Measurements from ENCODE around the gene PSME4. TPM values are rescaled to one million over a fixed set of nuclear protein-coding genes. Genes with fewer than 3 reads are reported as not detected.

PSME4 gene
- total RNA-seq, 1 experiment from 2014 or later, result 63.2 TPM

DNA sequence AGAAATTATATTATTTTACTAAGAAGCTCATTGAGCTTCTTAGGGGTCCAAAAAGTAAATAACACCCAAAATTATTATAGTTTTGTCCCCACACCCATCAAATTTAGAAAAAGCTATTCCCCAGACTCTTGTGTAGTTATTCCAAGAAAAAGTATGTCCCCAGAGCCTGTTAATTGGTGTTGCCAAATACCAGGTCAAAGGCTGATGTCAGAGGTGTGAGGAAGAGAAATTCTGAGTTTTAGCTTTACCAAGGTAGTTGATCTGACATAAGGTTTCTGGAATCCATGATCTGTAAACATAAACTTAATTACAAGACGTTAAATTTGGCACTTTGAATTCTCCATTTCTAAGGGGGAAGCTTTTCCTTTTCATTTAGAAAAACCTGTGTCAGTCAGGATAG, 29.3 kb upstream of the PSME4 start:
- intact Hi-C loops (cut with micrococcal nuclease; ENCODE audit: unreplicated experiment), result no loop called here
- Histone ChIP-seq H3K4me1 (ENCODE audit: control insufficient read depth, insufficient read depth, low read length) (no peaks in the 10 kb centered on the region), H3K9me3 (ENCODE audit: control insufficient read depth, insufficient read depth, low read depth, low read length) (no peaks in the 10 kb centered on the region), H3K27ac (ENCODE audit: low read length) (no peak overlapping the region), H3K36me3 (ENCODE audit: control insufficient read depth, insufficient read depth, low read length) (no peaks in the 10 kb centered on the region), H3K4me3 (ENCODE audit: low read depth in 2 of 2, low read length in 2 of 2) (no peak overlapping the region), H3K27me3 (ENCODE audit: control insufficient read depth, insufficient read depth, low read length) (no peaks in the 10 kb centered on the region)
- ChIA-PET POLR2A (no interaction called here), CTCF (no interaction called here)
- in situ Hi-C loops (cut with HindIII; ENCODE audit: low pct_unique_long_range_greater_than_20kb, low sequenced_read_pairs), result no loop called here
- ATAC-seq (no peak), DNase-seq (ENCODE audit: low read depth, low spot score) (no peak)
- TF ChIP-seq SIN3A (IDR thresholded peaks at IDR 0.05; ENCODE audit: borderline replicate concordance, insufficient read depth, low read depth, low read length) (no peak), TCF7L2 (IDR thresholded peaks at IDR 0.05; ENCODE audit: low read depth, low read length) (no peak), POLR2AphosphoS5 (IDR thresholded peaks at IDR 0.05; ENCODE audit: low read depth, low read length) (no peak)
- TF ChIP-seq, protein P1, sequence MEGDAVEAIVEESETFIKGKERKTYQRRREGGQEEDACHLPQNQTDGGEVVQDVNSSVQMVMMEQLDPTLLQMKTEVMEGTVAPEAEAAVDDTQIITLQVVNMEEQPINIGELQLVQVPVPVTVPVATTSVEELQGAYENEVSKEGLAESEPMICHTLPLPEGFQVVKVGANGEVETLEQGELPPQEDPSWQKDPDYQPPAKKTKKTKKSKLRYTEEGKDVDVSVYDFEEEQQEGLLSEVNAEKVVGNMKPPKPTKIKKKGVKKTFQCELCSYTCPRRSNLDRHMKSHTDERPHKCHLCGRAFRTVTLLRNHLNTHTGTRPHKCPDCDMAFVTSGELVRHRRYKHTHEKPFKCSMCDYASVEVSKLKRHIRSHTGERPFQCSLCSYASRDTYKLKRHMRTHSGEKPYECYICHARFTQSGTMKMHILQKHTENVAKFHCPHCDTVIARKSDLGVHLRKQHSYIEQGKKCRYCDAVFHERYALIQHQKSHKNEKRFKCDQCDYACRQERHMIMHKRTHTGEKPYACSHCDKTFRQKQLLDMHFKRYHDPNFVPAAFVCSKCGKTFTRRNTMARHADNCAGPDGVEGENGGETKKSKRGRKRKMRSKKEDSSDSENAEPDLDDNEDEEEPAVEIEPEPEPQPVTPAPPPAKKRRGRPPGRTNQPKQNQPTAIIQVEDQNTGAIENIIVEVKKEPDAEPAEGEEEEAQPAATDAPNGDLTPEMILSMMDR (IDR thresholded peaks at IDR 0.05), result no peak
- TF ChIP-seq, protein P2, sequence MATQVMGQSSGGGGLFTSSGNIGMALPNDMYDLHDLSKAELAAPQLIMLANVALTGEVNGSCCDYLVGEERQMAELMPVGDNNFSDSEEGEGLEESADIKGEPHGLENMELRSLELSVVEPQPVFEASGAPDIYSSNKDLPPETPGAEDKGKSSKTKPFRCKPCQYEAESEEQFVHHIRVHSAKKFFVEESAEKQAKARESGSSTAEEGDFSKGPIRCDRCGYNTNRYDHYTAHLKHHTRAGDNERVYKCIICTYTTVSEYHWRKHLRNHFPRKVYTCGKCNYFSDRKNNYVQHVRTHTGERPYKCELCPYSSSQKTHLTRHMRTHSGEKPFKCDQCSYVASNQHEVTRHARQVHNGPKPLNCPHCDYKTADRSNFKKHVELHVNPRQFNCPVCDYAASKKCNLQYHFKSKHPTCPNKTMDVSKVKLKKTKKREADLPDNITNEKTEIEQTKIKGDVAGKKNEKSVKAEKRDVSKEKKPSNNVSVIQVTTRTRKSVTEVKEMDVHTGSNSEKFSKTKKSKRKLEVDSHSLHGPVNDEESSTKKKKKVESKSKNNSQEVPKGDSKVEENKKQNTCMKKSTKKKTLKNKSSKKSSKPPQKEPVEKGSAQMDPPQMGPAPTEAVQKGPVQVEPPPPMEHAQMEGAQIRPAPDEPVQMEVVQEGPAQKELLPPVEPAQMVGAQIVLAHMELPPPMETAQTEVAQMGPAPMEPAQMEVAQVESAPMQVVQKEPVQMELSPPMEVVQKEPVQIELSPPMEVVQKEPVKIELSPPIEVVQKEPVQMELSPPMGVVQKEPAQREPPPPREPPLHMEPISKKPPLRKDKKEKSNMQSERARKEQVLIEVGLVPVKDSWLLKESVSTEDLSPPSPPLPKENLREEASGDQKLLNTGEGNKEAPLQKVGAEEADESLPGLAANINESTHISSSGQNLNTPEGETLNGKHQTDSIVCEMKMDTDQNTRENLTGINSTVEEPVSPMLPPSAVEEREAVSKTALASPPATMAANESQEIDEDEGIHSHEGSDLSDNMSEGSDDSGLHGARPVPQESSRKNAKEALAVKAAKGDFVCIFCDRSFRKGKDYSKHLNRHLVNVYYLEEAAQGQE (IDR thresholded peaks at IDR 0.05; ENCODE audit: insufficient read depth in 1 of 2, low read depth in 2 of 2, low read length in 1 of 2), result no peak
- no TSS peak for BruUV-seq (replicated peaks)

DNA sequence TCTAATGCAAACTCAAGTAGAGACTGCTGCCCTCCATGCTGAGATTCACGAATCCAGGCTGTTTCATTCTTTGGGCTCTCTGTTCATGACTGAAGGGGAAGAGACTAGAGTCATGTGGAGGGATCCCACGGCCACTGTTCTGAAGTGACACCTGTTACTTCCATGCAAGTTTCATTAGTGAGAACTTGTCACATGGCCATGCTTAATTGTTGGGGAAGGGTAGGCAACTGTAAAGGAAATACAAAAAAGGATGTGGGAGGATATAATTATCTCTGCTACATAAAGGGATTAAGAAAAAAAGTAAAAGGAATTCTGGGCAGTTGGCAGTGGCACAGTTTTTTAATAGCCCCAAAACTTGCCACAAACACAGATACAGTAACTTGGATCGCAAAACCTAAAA, 28.0 kb upstream of the PSME4 start:
- H3K4me3 ChIP-seq (ENCODE audit: low read depth in 2 of 2, low read length in 2 of 2), result no peak overlapping the region
- no peak overlapping the region for H3K27ac ChIP-seq (ENCODE audit: low read length)
- ATAC-seq (no peak), DNase-seq (ENCODE audit: low read depth, low spot score) (no peak)
- no TSS peak for BruUV-seq (replicated peaks)
- POLR2A ChIA-PET, result no interaction called here
- H3K36me3 ChIP-seq (ENCODE audit: control insufficient read depth, insufficient read depth, low read length), result no peaks in the 10 kb centered on the region
- H3K9me3 ChIP-seq (ENCODE audit: control insufficient read depth, insufficient read depth, low read depth, low read length), result no peaks in the 10 kb centered on the region
- CTCF ChIA-PET, result no interaction called here
- no peak for TF ChIP-seq SIN3A (IDR thresholded peaks at IDR 0.05; ENCODE audit: borderline replicate concordance, insufficient read depth, low read depth, low read length)
- TF ChIP-seq, protein P2 (IDR thresholded peaks at IDR 0.05; ENCODE audit: insufficient read depth in 1 of 2, low read depth in 2 of 2, low read length in 1 of 2), result no peak
- TF ChIP-seq TCF7L2 (IDR thresholded peaks at IDR 0.05; ENCODE audit: low read depth, low read length), result no peak
- intact Hi-C loops (cut with micrococcal nuclease; ENCODE audit: unreplicated experiment) (no loop called here), in situ Hi-C loops (cut with HindIII; ENCODE audit: low pct_unique_long_range_greater_than_20kb, low sequenced_read_pairs) (no loop called here)
- no peaks in the 10 kb centered on the region for H3K27me3 ChIP-seq (ENCODE audit: control insufficient read depth, insufficient read depth, low read length)
- no peaks in the 10 kb centered on the region for H3K4me1 ChIP-seq (ENCODE audit: control insufficient read depth, insufficient read depth, low read length)
